Stomach (tissue), 19 donors: ENCODE results near the gene TMEM176A. TPM values are rescaled to one million over a fixed set of nuclear protein-coding genes. Genes with fewer than 3 reads are reported as not detected.

ENCODE experiments used
- DNase-seq, 2 donors: peaks; one replicate each; pipeline versions ENCODE4 v3.0.0 to v3.0.0-alpha.2; 2013 to 2019
- H3K27ac ChIP-seq, 5 donors: fragments of 200-600 bp in 4 of 5; sonication (generic) in 4 of 5; one replicate each; pipeline ENCODE4 v1.5.1; 2013 to 2019; ENCODE audit warnings: mild to moderate bottlenecking in 1 of 5, moderate library complexity in 1 of 5
- H3K27me3 ChIP-seq, 3 donors: fragments of 200-600 bp; sonication (generic); one replicate each; pipeline ENCODE4 v1.5.1; 2017 to 2019; ENCODE audit warnings: mixed run types in 1 of 3
- H3K36me3 ChIP-seq, 4 donors: fragments of 200-600 bp; sonication (generic); 1 replicate in 3 of 4; 2 replicates in 1 of 4; pipeline ENCODE4 v1.5.1; 2016 to 2019
- H3K4me1 ChIP-seq, 4 donors: fragments of 200-600 bp; sonication (generic); one replicate each; pipeline ENCODE4 v1.5.1; 2016 to 2019
- H3K4me3 ChIP-seq, 4 donors: fragments of 200-600 bp; sonication (generic) in 3 of 4; one replicate each; pipeline ENCODE4 v1.5.1; 2016 to 2019; ENCODE audit warnings: mild to moderate bottlenecking in 1 of 4
- H3K9me3 ChIP-seq, 4 donors: fragments of 200-600 bp; sonication (generic); one replicate each; pipeline ENCODE4 v1.5.1; 2016 to 2019
- EP300 ChIP-seq: sonication (generic); formaldehyde crosslinking; IDR thresholded peaks from one replicate; pipeline ENCODE4 v1.6.1; 2017; ENCODE audit warnings: antibody characterized with exemption
- POLR2A ChIP-seq, 4 donors: fragments of 450-650 bp; IDR thresholded peaks; one replicate each; pipeline ENCODE4 v1.6.1; 2016; ENCODE audit warnings: antibody characterized with exemption in 4 of 4, control low read depth in 2 of 4, mild to moderate bottlenecking in 1 of 4, moderate library complexity in 1 of 4
- POLR2AphosphoS5 ChIP-seq, 3 donors: sonication (generic); formaldehyde crosslinking; IDR thresholded peaks; one replicate each; pipeline ENCODE4 v1.6.1; 2016; ENCODE audit warnings: antibody characterized with exemption in 3 of 3
- WGBS, 5 donors: extraction: QIAGEN DNeasy Blood & Tissue Kit in 3 of 5; methylation state at CpG; one replicate each; pipeline versions ENCODE4 v1.1.5 to v1.1.7; 2013 to 2018; 5-methylcytosine and 5-hydroxymethylcytosine counted together
- intact Hi-C: fragments of 100-400 bp; cut with DNase I; formaldehyde crosslinking; loops from one replicate; pipeline ENCODE4 v1.15.1; 2023; ENCODE audit warnings: low total_unique reads
- long read RNA-seq, 10 donors: transcript quantifications; one replicate each; lab custom pipeline, GENCODE V29; 2026
- polyA plus RNA-seq, 3 donors: library from polyadenylated mRNA; stranded (reverse); fragments of 200-250 nt; gene quantifications; one replicate each; pipeline ENCODE4 v1.2.3, GENCODE V29; 2013
- total RNA-seq, 5 donors: library from RNA; depleted of rRNA; stranded (reverse); fragments of >200 nt; gene quantifications; one replicate each; pipeline versions ENCODE4 v1.1.0 to v1.2.3, GENCODE V29; 2014 to 2016
- TF ChIP-seq, protein P1 (sequence below), 7 experiments: fragments of 450-650 bp in 4 of 7; fragments of 200-600 bp in 3 of 7; sonication (generic) in 3 of 7; IDR thresholded peaks; one replicate each; pipeline ENCODE4 v1.5.1; 2016 to 2019; ENCODE audit warnings: antibody characterized with exemption in 7 of 7, control low read depth in 2 of 7, mild to moderate bottlenecking in 1 of 7
- donor health status: healthy with polysubstance abuse.
- donor health status: Bipolar disorder and iron deficiency.
- donor health status: healthy.

The TMEM176A gene
- total RNA-seq (100 to 1,000 TPM in 1 of 5 donors, 10 to 100 TPM in 4; 14.7 to 116 (median 35.8) TPM), polyA plus RNA-seq (10 to 100 TPM; 21.4 to 92.0 (median 62.0) TPM)
- long read RNA-seq, donor 1, partial matches to known transcripts: 32 of 39 reads
- long read RNA-seq, donor 1, other reads (novel, unspliced or antisense): 0 of 39 reads
- long read RNA-seq, donor 2, transcript TMEM176A-210 (7 exons, 1,530 nt): major isoform, 17 of 57 reads
- long read RNA-seq, donor 2, transcript TMEM176A-201 (7 exons, 1,261 nt): minor isoform, 15 of 57 reads
- long read RNA-seq, donor 2, partial matches to known transcripts: 23 of 57 reads
- long read RNA-seq, donor 2, other reads (novel, unspliced or antisense): 0 of 57 reads
- long read RNA-seq, donor 3, transcript TMEM176A-201 (7 exons, 1,261 nt): major isoform, 5 of 12 reads
- long read RNA-seq, donor 3, partial matches to known transcripts: 6 of 12 reads
- long read RNA-seq, donor 3, other reads (novel, unspliced or antisense): 0 of 12 reads
- long read RNA-seq, donor 4, partial matches to known transcripts: 0 of 4 reads
- long read RNA-seq, donor 4, other reads (novel, unspliced or antisense): 0 of 4 reads
- long read RNA-seq, donor 5, transcript TMEM176A-201 (7 exons, 1,261 nt): minor isoform, 9 of 64 reads
- long read RNA-seq, donor 5, transcript TMEM176A-210 (7 exons, 1,530 nt): major isoform, 13 of 64 reads
- long read RNA-seq, donor 5, partial matches to known transcripts: 40 of 64 reads
- long read RNA-seq, donor 5, other reads (novel, unspliced or antisense): 0 of 64 reads
- long read RNA-seq, donor 6, transcript TMEM176A-210 (7 exons, 1,530 nt): major isoform, 10 of 63 reads
- long read RNA-seq, donor 6, transcript TMEM176A-201 (7 exons, 1,261 nt): major isoform, 10 of 63 reads
- long read RNA-seq, donor 6, partial matches to known transcripts: 42 of 63 reads
- long read RNA-seq, donor 6, other reads (novel, unspliced or antisense): 0 of 63 reads
- long read RNA-seq, donor 7, transcript TMEM176A-210 (7 exons, 1,530 nt): major isoform, 19 of 64 reads
- long read RNA-seq, donor 7, transcript TMEM176A-201 (7 exons, 1,261 nt): minor isoform, 15 of 64 reads
- long read RNA-seq, donor 7, partial matches to known transcripts: 26 of 64 reads
- long read RNA-seq, donor 7, other reads (novel, unspliced or antisense): 0 of 64 reads
- long read RNA-seq, donor 8, transcript TMEM176A-201 (7 exons, 1,261 nt): major isoform, 5 of 29 reads
- long read RNA-seq, donor 8, partial matches to known transcripts: 21 of 29 reads
- long read RNA-seq, donor 8, other reads (novel, unspliced or antisense): 0 of 29 reads
- long read RNA-seq, donor 9, transcript TMEM176A-210 (7 exons, 1,530 nt): major isoform, 7 of 100 reads
- long read RNA-seq, donor 9, transcript TMEM176A-201 (7 exons, 1,261 nt): minor isoform, 6 of 100 reads
- long read RNA-seq, donor 9, partial matches to known transcripts: 84 of 100 reads
- long read RNA-seq, donor 9, other reads (novel, unspliced or antisense): 0 of 100 reads
- long read RNA-seq, donor 10, transcript TMEM176A-210 (7 exons, 1,530 nt): minor isoform, 6 of 51 reads
- long read RNA-seq, donor 10, transcript TMEM176A-201 (7 exons, 1,261 nt): major isoform, 11 of 51 reads
- long read RNA-seq, donor 10, partial matches to known transcripts: 33 of 51 reads
- long read RNA-seq, donor 10, other reads (novel, unspliced or antisense): 0 of 51 reads

GRCh38 chr7:150800581-150801241 is at the start of gene TMEM176A:
TMEM176A (plus strand) TSS chr7:150800769; CDS start chr7:150801551, 782 bp downstream.
- Histone ChIP-seq H3K4me3 (peak within 1 kb of the TSS; percentile 52 to 64 (median 55)), H3K27ac (peak within 1 kb of the TSS; percentile 75 to 89 (median 86)), H3K4me1 (peaks cover 10 to 27% (median 18%) of the 10 kb centered on the region in 4 donors), H3K27me3 (peaks cover 5 to 68% (median 23%) of the 10 kb centered on the region in 3 donors), H3K9me3 (peaks cover 2 to 10% (median 5%) of the 10 kb centered on the region in 4 donors), H3K36me3 (peaks cover 0 to 25% (median 19%) of the 10 kb centered on the region in 4 donors)
- TF ChIP-seq, protein P1, sequence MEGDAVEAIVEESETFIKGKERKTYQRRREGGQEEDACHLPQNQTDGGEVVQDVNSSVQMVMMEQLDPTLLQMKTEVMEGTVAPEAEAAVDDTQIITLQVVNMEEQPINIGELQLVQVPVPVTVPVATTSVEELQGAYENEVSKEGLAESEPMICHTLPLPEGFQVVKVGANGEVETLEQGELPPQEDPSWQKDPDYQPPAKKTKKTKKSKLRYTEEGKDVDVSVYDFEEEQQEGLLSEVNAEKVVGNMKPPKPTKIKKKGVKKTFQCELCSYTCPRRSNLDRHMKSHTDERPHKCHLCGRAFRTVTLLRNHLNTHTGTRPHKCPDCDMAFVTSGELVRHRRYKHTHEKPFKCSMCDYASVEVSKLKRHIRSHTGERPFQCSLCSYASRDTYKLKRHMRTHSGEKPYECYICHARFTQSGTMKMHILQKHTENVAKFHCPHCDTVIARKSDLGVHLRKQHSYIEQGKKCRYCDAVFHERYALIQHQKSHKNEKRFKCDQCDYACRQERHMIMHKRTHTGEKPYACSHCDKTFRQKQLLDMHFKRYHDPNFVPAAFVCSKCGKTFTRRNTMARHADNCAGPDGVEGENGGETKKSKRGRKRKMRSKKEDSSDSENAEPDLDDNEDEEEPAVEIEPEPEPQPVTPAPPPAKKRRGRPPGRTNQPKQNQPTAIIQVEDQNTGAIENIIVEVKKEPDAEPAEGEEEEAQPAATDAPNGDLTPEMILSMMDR (IDR thresholded peaks at IDR 0.05): no peak
- TF ChIP-seq POLR2A (IDR thresholded peaks at IDR 0.05) (no peak), EP300 (no peak), POLR2AphosphoS5 (IDR thresholded peaks at IDR 0.05) (no peak)
- DNase-seq: peak in 1 of 2 donors; percentile 63
- 2 to 7% (median 4%) methylated on average over 18 to 54 of the region's 54 CpGs for WGBS, 5 donors
- intact Hi-C loops: no loop called here

GRCh38 chr7:150751702-150752101 is 48.9 kb upstream of the TMEM176A start:
- TF ChIP-seq, protein P1 (IDR thresholded peaks at IDR 0.05): no peak
- TF ChIP-seq POLR2AphosphoS5 (IDR thresholded peaks at IDR 0.05) (no peak), POLR2A (IDR thresholded peaks at IDR 0.05) (no peak), EP300 (no peak)
- Histone ChIP-seq H3K4me3 (no peak overlapping the region), H3K27ac (no peak overlapping the region), H3K4me1 (peaks cover 0 to 22% (median 0%) of the 10 kb centered on the region in 4 donors), H3K36me3 (no peaks in the 10 kb centered on the region), H3K9me3 (no peaks in the 10 kb centered on the region), H3K27me3 (no peaks in the 10 kb centered on the region)
- intact Hi-C loops: loop anchor here (10.0 kb wide), 1 partner anchor 297 kb away; the partner anchor contains the start of gene GIMAP8
- no peak for DNase-seq
- WGBS, 5 donors: 24 to 46% (median 30%) methylated on average over 2 of the region's 2 CpGs

GRCh38 chr7:150753239-150753638 is 47.3 kb upstream of the TMEM176A start:
- no peak for DNase-seq
- H3K9me3 ChIP-seq: no peaks in the 10 kb centered on the region
- no peaks in the 10 kb centered on the region for H3K36me3 ChIP-seq
- peaks cover 0 to 22% (median 0%) of the 10 kb centered on the region in 4 donors for H3K4me1 ChIP-seq
- H3K4me3 ChIP-seq: no peak overlapping the region
- intact Hi-C loops: loop anchor here (10.0 kb wide), 1 partner anchor 298 kb away; the partner anchor contains the start of gene GIMAP8
- TF ChIP-seq EP300 (no peak), POLR2A (IDR thresholded peaks at IDR 0.05) (no peak), POLR2AphosphoS5 (IDR thresholded peaks at IDR 0.05) (no peak)
- TF ChIP-seq, protein P1 (IDR thresholded peaks at IDR 0.05): no peak
- H3K27ac ChIP-seq: peak overlapping the region in 1 of 5 donors; percentile 18
- WGBS, 5 donors: 49 to 59% (median 55%) methylated on average over 6 of the region's 6 CpGs
- no peaks in the 10 kb centered on the region for H3K27me3 ChIP-seq
